ENCODE measurements around the gene NOLC1. TPM values are rescaled to one million over a fixed set of nuclear protein-coding genes. Genes with fewer than 3 reads are reported as not detected.

Gene NOLC1
- total RNA-seq, 1 experiment from 2014 or later = 22.6 TPM

DNA sequence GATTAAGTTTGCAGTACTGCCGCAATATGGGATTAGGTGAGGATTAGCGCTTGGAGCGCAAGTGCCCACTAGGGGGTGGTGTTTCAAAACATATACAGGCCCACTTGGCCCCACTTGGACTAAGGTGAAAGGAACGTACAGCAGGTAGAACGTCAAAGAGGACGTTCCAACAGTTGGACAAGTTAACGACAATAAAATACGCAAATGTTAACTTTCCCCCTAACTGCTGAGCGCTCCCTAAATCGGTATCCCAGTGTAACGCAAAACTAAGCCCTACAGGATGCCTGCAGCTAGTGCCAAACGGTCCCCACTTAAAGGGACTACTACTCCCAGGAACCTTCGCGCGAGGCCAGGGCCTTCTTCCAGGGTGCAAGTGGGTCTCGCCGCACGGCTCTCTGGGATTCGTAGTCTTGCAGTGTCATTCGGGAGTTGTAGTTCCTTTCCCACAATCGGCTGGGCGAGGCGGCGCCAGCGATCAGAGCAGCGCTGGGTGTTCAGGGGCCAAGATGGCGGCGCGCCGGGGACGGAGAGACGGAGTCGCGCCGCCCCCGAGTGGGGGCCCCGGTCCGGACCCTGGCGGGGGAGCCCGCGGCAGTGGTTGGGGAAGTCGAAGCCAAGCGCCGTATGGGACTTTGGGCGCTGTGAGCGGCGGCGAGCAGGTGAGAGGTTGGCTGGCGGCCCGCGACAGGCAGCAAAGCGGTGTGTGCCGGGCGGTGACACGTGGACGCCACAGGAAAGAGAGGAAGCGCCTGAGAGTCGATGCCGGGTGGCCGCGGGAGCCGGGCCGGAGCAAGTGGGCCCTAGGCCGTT is 19.4 kb upstream of the NOLC1 start, which contains the start of gene PPRC1:
Gene PPRC1, plus strand, starts transcription at position 478 of the 810 bp plus-strand sequence. Its CDS starts 29 bp downstream, at position 507.
- Histone ChIP-seq H3K9me3 (ENCODE audit: low read length) (no peaks in the 10 kb centered on the region), H3K4me1 (ENCODE audit: low read length) (peaks cover 20% of the 10 kb centered on the region), H4K20me1 (ENCODE audit: insufficient read depth, low read depth, low read length) (no peaks in the 10 kb centered on the region; the same call in 1 of the 2 replicates), H3K36me3 (ENCODE audit: insufficient read depth, low read length) (no peaks in the 10 kb centered on the region; the same call in 1 of the 2 replicates), H3K4me3 (ENCODE audit: low read length) (peak within 1 kb of the TSS; percentile 94), H2AFZ (ENCODE audit: low read length) (peak within 1 kb of the TSS; percentile 94), H3K9me2 (replicated peaks; ENCODE audit: insufficient read depth, low read length) (no peaks in the 10 kb centered on the region), H3K27me3 (ENCODE audit: low read length) (no peaks in the 10 kb centered on the region), H3K4me2 (ENCODE audit: low read depth, low read length, poor library complexity, severe bottlenecking) (peak within 1 kb of the TSS; percentile 73), H3K27ac (ENCODE audit: low read length) (peak within 1 kb of the TSS; percentile 72), H3K79me2 (ENCODE audit: low read length) (peaks cover 48% of the 10 kb centered on the region), H3K9ac (ENCODE audit: low read length) (peak within 1 kb of the TSS; percentile 92)
- DNase-seq = peak; percentile 96

DNA sequence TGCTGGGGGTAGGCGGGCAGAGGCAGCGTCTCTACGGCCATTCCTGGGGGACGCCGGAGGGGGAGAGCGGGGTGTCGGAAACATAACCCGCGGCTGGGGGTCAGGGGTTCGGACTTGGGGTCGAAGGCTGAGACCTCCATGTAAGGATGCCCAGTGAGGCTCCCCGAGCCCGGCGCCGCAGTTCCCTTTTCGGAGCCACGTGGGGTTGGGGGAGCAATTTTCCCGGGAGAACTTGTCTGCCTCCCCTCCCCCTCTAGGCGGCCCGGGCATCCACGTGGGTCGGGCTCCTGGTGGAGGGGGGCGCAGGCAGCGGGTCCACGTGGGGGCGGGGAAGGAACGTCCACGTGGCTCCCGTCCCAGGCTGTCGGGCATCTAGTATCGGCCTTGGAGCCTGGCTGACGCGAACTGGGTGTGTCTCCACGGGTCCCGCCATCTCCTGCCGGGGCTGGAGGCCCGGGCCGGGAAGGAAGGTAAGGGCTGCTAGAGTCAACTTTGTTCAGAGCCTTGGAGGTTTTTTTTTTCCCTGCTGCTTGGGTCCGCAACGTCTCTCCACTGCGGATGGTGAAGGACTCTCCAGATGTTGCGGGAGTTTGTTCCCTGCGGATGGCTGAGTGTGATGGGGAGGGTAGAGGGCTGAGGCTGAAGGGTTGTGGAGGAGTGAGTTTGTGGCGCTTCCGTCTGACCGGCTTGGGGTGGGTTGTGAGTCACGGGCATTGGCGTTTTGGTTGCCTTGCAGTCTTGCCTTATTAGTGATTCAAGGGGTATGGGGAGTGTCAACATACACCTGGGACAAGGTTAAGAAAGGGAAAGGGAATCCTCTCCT is 18.6 kb upstream of the NOLC1 start:
- Histone ChIP-seq H3K4me3 (ENCODE audit: low read length) (peak overlapping the region; percentile 94), H3K79me2 (ENCODE audit: low read length) (peaks cover 56% of the 10 kb centered on the region), H3K4me1 (ENCODE audit: low read length) (peaks cover 20% of the 10 kb centered on the region), H3K9ac (ENCODE audit: low read length) (peak overlapping the region; percentile 92), H2AFZ (ENCODE audit: low read length) (no peak overlapping the region), H3K4me2 (ENCODE audit: low read depth, low read length, poor library complexity, severe bottlenecking) (peak overlapping the region; percentile 73), H4K20me1 (ENCODE audit: insufficient read depth, low read depth, low read length) (no peaks in the 10 kb centered on the region; the same call in 1 of the 2 replicates), H3K27ac (ENCODE audit: low read length) (peak overlapping the region; percentile 72), H3K27me3 (ENCODE audit: low read length) (no peaks in the 10 kb centered on the region), H3K9me3 (ENCODE audit: low read length) (no peaks in the 10 kb centered on the region), H3K36me3 (ENCODE audit: insufficient read depth, low read length) (no peaks in the 10 kb centered on the region; the same call in 1 of the 2 replicates), H3K9me2 (replicated peaks; ENCODE audit: insufficient read depth, low read length) (no peaks in the 10 kb centered on the region)
- DNase-seq = peak; percentile 86

DNA sequence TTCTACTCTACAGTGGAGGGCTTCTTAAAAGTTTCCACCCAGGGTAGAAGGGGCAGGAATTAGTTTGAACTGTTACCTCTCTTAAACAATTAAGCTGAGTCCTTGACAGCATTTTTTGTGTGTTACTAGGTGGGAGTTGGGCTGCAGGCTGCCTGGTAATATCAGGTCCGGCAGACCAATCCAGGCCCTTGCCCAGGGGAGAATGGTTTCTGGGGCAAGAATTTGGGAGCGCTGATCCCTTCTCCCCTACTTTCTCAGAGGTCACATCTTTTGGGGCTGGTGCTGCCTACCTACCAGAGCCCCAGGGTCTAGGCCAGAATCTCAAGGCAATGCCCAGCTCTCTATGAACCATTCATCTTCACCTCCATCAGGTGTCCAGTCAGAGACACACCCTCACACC is 17.8 kb upstream of the NOLC1 start:
- Histone ChIP-seq H3K27me3 (ENCODE audit: low read length) (no peaks in the 10 kb centered on the region), H3K9me2 (replicated peaks; ENCODE audit: insufficient read depth, low read length) (no peaks in the 10 kb centered on the region), H3K27ac (ENCODE audit: low read length) (peak overlapping the region; percentile 72; the same call in 1 of the 2 replicates), H3K9me3 (ENCODE audit: low read length) (no peaks in the 10 kb centered on the region), H2AFZ (ENCODE audit: low read length) (no peak overlapping the region), H3K79me2 (ENCODE audit: low read length) (peaks cover 58% of the 10 kb centered on the region), H3K4me3 (ENCODE audit: low read length) (peak overlapping the region; percentile 94), H3K36me3 (ENCODE audit: insufficient read depth, low read length) (no peaks in the 10 kb centered on the region; the same call in 1 of the 2 replicates), H4K20me1 (ENCODE audit: insufficient read depth, low read depth, low read length) (no peaks in the 10 kb centered on the region; the same call in 1 of the 2 replicates), H3K9ac (ENCODE audit: low read length) (peak overlapping the region; percentile 92), H3K4me1 (ENCODE audit: low read length) (peaks cover 20% of the 10 kb centered on the region), H3K4me2 (ENCODE audit: low read depth, low read length, poor library complexity, severe bottlenecking) (peak overlapping the region; percentile 73)
- no peak for DNase-seq

DNA sequence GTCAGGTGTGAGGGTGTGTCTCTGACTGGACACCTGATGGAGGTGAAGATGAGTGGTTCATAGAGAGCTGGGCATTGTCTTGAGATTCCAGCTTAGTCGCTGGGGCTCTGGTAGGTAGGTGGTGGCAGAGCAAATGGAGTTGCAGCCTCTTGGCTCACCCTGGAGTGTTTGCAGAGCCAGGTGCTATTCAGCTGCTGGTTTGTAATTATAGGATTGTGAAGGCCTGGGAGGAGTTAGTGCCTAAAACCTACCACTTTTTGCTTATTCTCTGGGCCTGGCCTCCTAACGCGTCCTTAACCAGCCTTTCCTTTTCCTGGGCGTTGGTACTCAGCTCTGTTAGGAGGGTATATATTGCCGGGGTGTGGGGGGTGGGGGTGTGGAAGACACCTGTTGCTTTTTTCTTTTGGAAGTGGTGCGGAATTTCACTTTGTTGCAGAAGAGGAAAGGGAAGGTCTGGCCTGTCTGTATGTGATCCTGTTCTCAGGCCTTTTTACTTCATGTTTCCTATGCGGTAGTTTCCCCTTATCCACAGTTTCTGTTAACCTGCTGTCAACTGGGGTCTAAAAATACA is 16.1 kb upstream of the NOLC1 start:
- Histone ChIP-seq H3K27ac (ENCODE audit: low read length) (no peak overlapping the region), H3K9me3 (ENCODE audit: low read length) (no peaks in the 10 kb centered on the region), H3K36me3 (ENCODE audit: insufficient read depth, low read length) (no peaks in the 10 kb centered on the region; the same call in 1 of the 2 replicates), H3K27me3 (ENCODE audit: low read length) (no peaks in the 10 kb centered on the region), H3K79me2 (ENCODE audit: low read length) (peaks cover 61% of the 10 kb centered on the region), H4K20me1 (ENCODE audit: insufficient read depth, low read depth, low read length) (no peaks in the 10 kb centered on the region; the same call in 1 of the 2 replicates), H3K4me1 (ENCODE audit: low read length) (peaks cover 17% of the 10 kb centered on the region), H3K9ac (ENCODE audit: low read length) (no peak overlapping the region), H2AFZ (ENCODE audit: low read length) (no peak overlapping the region), H3K4me3 (ENCODE audit: low read length) (no peak overlapping the region), H3K4me2 (ENCODE audit: low read depth, low read length, poor library complexity, severe bottlenecking) (no peak overlapping the region), H3K9me2 (replicated peaks; ENCODE audit: insufficient read depth, low read length) (no peaks in the 10 kb centered on the region)
- DNase-seq = no peak

DNA sequence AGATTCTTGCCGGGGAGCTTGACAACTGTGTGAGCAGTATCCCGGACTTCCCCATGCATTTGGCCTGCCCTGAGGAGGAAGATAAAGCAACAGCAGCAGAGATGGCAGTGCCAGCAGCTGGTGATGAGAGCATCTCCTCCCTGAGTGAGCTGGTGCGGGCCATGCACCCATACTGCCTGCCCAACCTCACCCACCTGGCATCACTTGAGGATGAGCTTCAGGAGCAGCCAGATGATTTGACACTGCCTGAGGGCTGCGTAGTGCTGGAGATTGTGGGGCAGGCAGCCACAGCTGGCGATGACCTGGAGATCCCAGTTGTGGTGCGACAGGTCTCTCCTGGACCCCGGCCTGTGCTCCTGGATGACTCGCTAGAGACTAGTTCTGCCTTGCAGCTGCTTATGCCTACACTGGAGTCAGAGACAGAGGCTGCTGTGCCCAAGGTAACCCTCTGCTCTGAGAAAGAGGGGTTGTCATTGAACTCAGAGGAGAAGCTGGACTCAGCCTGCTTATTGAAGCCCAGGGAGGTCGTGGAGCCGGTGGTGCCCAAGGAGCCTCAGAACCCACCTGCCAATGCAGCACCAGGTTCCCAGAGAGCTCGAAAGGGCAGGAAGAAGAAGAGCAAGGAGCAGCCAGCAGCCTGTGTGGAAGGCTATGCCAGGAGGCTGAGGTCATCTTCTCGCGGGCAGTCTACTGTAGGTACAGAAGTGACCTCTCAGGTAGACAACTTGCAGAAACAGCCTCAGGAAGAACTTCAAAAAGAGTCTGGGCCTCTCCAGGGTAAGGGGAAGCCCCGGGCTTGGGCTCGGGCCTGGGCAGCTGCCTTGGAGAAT is 12.7 kb upstream of the NOLC1 start:
- Histone ChIP-seq H3K79me2 (ENCODE audit: low read length) (peaks cover 44% of the 10 kb centered on the region), H3K4me1 (ENCODE audit: low read length) (peaks cover 6% of the 10 kb centered on the region), H3K27me3 (ENCODE audit: low read length) (no peaks in the 10 kb centered on the region), H3K9me3 (ENCODE audit: low read length) (no peaks in the 10 kb centered on the region), H4K20me1 (ENCODE audit: insufficient read depth, low read depth, low read length) (no peaks in the 10 kb centered on the region; the same call in 1 of the 2 replicates), H2AFZ (ENCODE audit: low read length) (no peak overlapping the region), H3K4me3 (ENCODE audit: low read length) (no peak overlapping the region), H3K27ac (ENCODE audit: low read length) (no peak overlapping the region), H3K36me3 (ENCODE audit: insufficient read depth, low read length) (peaks cover 4% of the 10 kb centered on the region), H3K4me2 (ENCODE audit: low read depth, low read length, poor library complexity, severe bottlenecking) (no peak overlapping the region), H3K9me2 (replicated peaks; ENCODE audit: insufficient read depth, low read length) (no peaks in the 10 kb centered on the region), H3K9ac (ENCODE audit: low read length) (no peak overlapping the region)
- no peak for DNase-seq

DNA sequence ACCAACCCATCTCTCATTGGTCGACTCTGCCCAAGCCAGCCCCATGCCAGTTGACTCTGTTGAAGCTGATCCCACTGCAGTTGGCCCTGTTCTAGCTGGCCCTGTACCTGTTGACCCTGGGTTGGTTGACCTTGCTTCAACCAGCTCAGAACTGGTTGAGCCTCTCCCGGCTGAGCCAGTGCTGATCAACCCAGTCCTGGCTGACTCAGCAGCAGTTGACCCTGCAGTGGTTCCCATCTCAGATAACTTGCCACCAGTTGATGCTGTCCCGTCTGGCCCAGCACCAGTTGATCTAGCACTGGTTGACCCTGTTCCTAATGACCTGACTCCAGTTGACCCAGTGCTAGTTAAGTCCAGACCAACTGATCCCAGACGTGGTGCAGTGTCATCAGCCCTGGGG is 12.0 kb upstream of the NOLC1 start:
- Histone ChIP-seq H3K27ac (ENCODE audit: low read length) (no peak overlapping the region), H3K27me3 (ENCODE audit: low read length) (no peaks in the 10 kb centered on the region), H3K9ac (ENCODE audit: low read length) (no peak overlapping the region), H3K79me2 (ENCODE audit: low read length) (peaks cover 37% of the 10 kb centered on the region), H3K4me3 (ENCODE audit: low read length) (no peak overlapping the region), H4K20me1 (ENCODE audit: insufficient read depth, low read depth, low read length) (no peaks in the 10 kb centered on the region; the same call in 1 of the 2 replicates), H3K4me2 (ENCODE audit: low read depth, low read length, poor library complexity, severe bottlenecking) (no peak overlapping the region), H3K9me3 (ENCODE audit: low read length) (no peaks in the 10 kb centered on the region), H3K4me1 (ENCODE audit: low read length) (no peaks in the 10 kb centered on the region), H3K9me2 (replicated peaks; ENCODE audit: insufficient read depth, low read length) (no peaks in the 10 kb centered on the region), H3K36me3 (ENCODE audit: insufficient read depth, low read length) (peaks cover 4% of the 10 kb centered on the region; the same call in 1 of the 2 replicates), H2AFZ (ENCODE audit: low read length) (no peak overlapping the region)
- no peak for DNase-seq

DNA sequence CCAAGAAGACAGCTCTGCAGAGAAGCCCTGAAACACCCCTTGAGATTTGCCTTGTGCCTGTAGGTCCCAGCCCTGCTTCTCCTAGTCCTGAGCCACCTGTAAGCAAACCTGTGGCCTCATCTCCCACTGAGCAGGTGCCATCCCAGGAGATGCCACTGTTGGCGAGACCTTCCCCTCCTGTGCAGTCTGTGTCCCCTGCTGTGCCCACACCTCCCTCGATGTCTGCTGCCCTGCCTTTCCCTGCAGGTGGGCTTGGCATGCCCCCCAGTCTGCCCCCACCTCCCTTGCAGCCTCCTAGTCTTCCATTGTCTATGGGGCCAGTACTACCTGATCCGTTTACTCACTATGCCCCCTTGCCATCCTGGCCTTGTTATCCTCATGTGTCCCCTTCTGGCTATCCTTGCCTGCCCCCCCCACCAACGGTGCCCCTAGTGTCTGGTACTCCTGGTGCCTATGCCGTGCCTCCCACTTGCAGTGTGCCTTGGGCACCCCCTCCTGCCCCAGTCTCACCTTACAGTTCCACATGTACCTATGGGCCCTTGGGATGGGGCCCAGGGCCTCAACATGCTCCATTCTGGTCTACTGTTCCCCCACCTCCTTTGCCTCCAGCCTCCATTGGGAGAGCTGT is 11.2 kb upstream of the NOLC1 start:
- DNase-seq = no peak
- no peak overlapping the region for H3K4me2 ChIP-seq (ENCODE audit: low read depth, low read length, poor library complexity, severe bottlenecking)
- H3K4me1 ChIP-seq (ENCODE audit: low read length) = no peaks in the 10 kb centered on the region
- H3K9ac ChIP-seq (ENCODE audit: low read length) = no peak overlapping the region
- H3K27me3 ChIP-seq (ENCODE audit: low read length) = no peaks in the 10 kb centered on the region
- H3K36me3 ChIP-seq (ENCODE audit: insufficient read depth, low read length) = peaks cover 4% of the 10 kb centered on the region; the same call in 1 of the 2 replicates
- H2AFZ ChIP-seq (ENCODE audit: low read length) = no peak overlapping the region
- no peak overlapping the region for H3K4me3 ChIP-seq (ENCODE audit: low read length)
- peaks cover 29% of the 10 kb centered on the region for H3K79me2 ChIP-seq (ENCODE audit: low read length)
- no peaks in the 10 kb centered on the region; the same call in 1 of the 2 replicates for H4K20me1 ChIP-seq (ENCODE audit: insufficient read depth, low read depth, low read length)
- H3K27ac ChIP-seq (ENCODE audit: low read length) = no peak overlapping the region
- no peaks in the 10 kb centered on the region for H3K9me2 ChIP-seq (replicated peaks; ENCODE audit: insufficient read depth, low read length)
- H3K9me3 ChIP-seq (ENCODE audit: low read length) = no peaks in the 10 kb centered on the region

Measured in Karpas-422 (cell line).